ENCODE data around the gene KCNH3.
"Not testable (repeated sequence)": the region's sequence is repeated elsewhere in the genome, so short reads cannot be mapped to it uniquely, and the experiment has no call there.

The KCNH3 gene

GRCh38 chr12:49588721-49589516, 50.1 kb downstream of the KCNH3 start:
- no peak for DNase-seq

- no peak for DNase-seq
These were observed 59.7 kb downstream of the KCNH3 start for GRCh38 chr12:49598527-49598926.

GRCh38 chr12:49599961-49600360, 61.1 kb downstream of the KCNH3 start:
- no peak for DNase-seq

GRCh38 chr12:49603721-49604120, 64.9 kb downstream of the KCNH3 start:
- no peak for DNase-seq

DNA sequence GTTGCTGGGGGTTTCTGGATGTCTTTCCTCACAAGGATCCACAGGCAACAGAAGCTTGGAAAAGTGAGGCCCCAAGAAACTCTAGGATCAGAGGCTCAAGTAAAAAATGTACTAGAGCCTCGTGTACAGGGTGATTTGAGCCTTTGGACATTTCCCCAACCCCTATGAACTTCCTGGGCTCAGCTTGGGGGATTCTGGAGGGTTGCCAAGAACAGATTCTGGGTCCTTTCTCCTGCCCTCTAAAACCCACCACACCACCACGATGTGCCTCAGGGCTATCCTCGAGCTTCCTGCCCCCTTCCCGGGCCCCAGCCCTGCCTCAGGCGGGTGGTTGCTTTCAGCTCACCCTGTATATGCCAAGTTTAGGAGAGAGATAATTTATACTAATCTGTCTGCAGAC, 66.0 kb downstream of the KCNH3 start:
- DNase-seq: no peak

- not testable (repeated sequence) for DNase-seq
These were observed 66.7 kb downstream of the KCNH3 start, which contains the start of gene FAM186B for GRCh38 chr12:49605539-49605938. FAM186B (minus strand) TSS chr12:49605639; CDS start chr12:49605477, 162 bp downstream.

Data from stimulated activated CD4-positive, alpha-beta T cell treated with anti-CD3 and anti-CD28 coated beads, Interleukin-4, amount 100 ng/mL, for 1 hour (primary cell).